H9 (cell line): Measurements from ENCODE around the gene DXO. TPM values are rescaled to one million over a fixed set of nuclear protein-coding genes. Genes with fewer than 3 reads are reported as not detected.

Experiments
- DNase-seq: peaks from one replicate; pipeline ENCODE4 v3.0.0-alpha.2; 2017
- H2AFZ ChIP-seq: one replicate; pipeline ENCODE4 v1.6.1; 2013; ENCODE audit warnings: mild to moderate bottlenecking, low read length, control low read depth, moderate library complexity
- H2AK5ac ChIP-seq: 2 replicates; pipeline ENCODE4 v1.6.1; 2013; ENCODE audit warnings: low read length, control low read depth, mixed read lengths; ENCODE audit not compliant: insufficient read length
- H2BK120ac ChIP-seq: one replicate; pipeline ENCODE4 v1.6.1; 2013; ENCODE audit warnings: low read depth, mild to moderate bottlenecking, low read length, control low read depth, inconsistent platforms; ENCODE audit not compliant: poor library complexity, severe bottlenecking
- H2BK12ac ChIP-seq: 2 replicates; pipeline ENCODE4 v1.6.1; 2013; ENCODE audit warnings: low read length, control low read depth, mixed read lengths, low read depth; ENCODE audit not compliant: insufficient read length
- H2BK15ac ChIP-seq: 2 replicates; pipeline ENCODE4 v1.6.1; 2013; ENCODE audit warnings: low read depth, low read length, control low read depth
- H2BK20ac ChIP-seq: one replicate; pipeline ENCODE4 v1.6.1; 2013; ENCODE audit warnings: low read depth, mild to moderate bottlenecking, low read length, control low read depth, inconsistent platforms; ENCODE audit not compliant: poor library complexity, severe bottlenecking
- H2BK5ac ChIP-seq: 2 replicates; pipeline ENCODE4 v1.6.1; 2013; ENCODE audit warnings: low read length, control low read depth, mixed read lengths; ENCODE audit not compliant: insufficient read length
- H3K14ac ChIP-seq: 2 replicates; pipeline ENCODE4 v1.6.1; 2013; ENCODE audit warnings: low read length, control low read depth; ENCODE audit not compliant: insufficient read depth
- H3K18ac ChIP-seq: 2 replicates; pipeline ENCODE4 v1.6.1; 2013; ENCODE audit warnings: low read depth, mild to moderate bottlenecking, mixed read lengths, low read length, control low read depth; ENCODE audit not compliant: insufficient read length
- H3K23ac ChIP-seq: 2 replicates; pipeline ENCODE4 v1.6.1; 2013; ENCODE audit warnings: low read length, control low read depth, mixed read lengths, low read depth; ENCODE audit not compliant: insufficient read length
- H3K23me2 ChIP-seq: 2 replicates; pipeline ENCODE4 v1.6.1; 2013; ENCODE audit warnings: low read depth, mild to moderate bottlenecking, mixed read lengths, low read length, control low read depth; ENCODE audit not compliant: insufficient read length, poor library complexity, severe bottlenecking
- H3K27ac ChIP-seq: 2 replicates; pipeline ENCODE4 v1.5.1; 2013; ENCODE audit warnings: low read length, control low read depth, mixed read lengths, low read depth; ENCODE audit not compliant: insufficient read length
- H3K27me3 ChIP-seq: 2 replicates; pipeline ENCODE4 v1.6.1; 2013; ENCODE audit warnings: low read length, control low read depth, inconsistent platforms; ENCODE audit not compliant: insufficient read depth
- H3K4ac ChIP-seq: 2 replicates; pipeline ENCODE4 v1.6.1; 2013; ENCODE audit warnings: low read depth, mild to moderate bottlenecking, control low read depth, inconsistent platforms, low read length, moderate library complexity
- H3K4me1 ChIP-seq: 2 replicates; pipeline ENCODE4 v1.6.1; 2013; ENCODE audit warnings: low read length, control low read depth, inconsistent platforms; ENCODE audit not compliant: insufficient read depth
- H3K4me2 ChIP-seq: 2 replicates; pipeline ENCODE4 v1.6.1; 2013; ENCODE audit warnings: low read length, control low read depth, mixed read lengths; ENCODE audit not compliant: insufficient read length, insufficient read depth
- H3K56ac ChIP-seq: 2 replicates; pipeline ENCODE4 v1.6.1; 2013; ENCODE audit warnings: low read depth, mild to moderate bottlenecking, mixed read lengths, low read length, control low read depth; ENCODE audit not compliant: insufficient read length
- H3K79me1 ChIP-seq: 2 replicates; pipeline ENCODE4 v1.6.1; 2013; ENCODE audit warnings: low read depth, mild to moderate bottlenecking, moderate library complexity, low read length, control low read depth, inconsistent platforms; ENCODE audit not compliant: insufficient read depth, poor library complexity, severe bottlenecking
- H3K79me2 ChIP-seq: 2 replicates; pipeline ENCODE4 v1.6.1; 2013; ENCODE audit warnings: low read length, control low read depth, inconsistent platforms; ENCODE audit not compliant: insufficient read depth
- H3K9ac ChIP-seq: 2 replicates; pipeline ENCODE4 v1.6.1; 2013; ENCODE audit warnings: low read length, control low read depth, mixed read lengths; ENCODE audit not compliant: insufficient read length; ENCODE audit errors: extremely low read depth
- H3K9me3 ChIP-seq: one replicate; pipeline ENCODE4 v1.6.1; 2013; ENCODE audit warnings: low read depth, low read length, inconsistent platforms; ENCODE audit not compliant: control insufficient read depth
- H3T11ph ChIP-seq: one replicate; pipeline ENCODE4 v1.6.1; 2013; ENCODE audit warnings: mild to moderate bottlenecking, low read length, control low read depth, inconsistent platforms
- H4K20me1 ChIP-seq: one replicate; pipeline ENCODE4 v1.6.1; 2013; ENCODE audit not compliant: control insufficient read depth, insufficient read length, insufficient read depth
- H4K5ac ChIP-seq: 2 replicates; pipeline ENCODE4 v1.6.1; 2013; ENCODE audit warnings: low read depth, mild to moderate bottlenecking, mixed read lengths, low read length, control low read depth; ENCODE audit not compliant: insufficient read length
- H4K8ac ChIP-seq: replicated peaks from 2 replicates; pipeline ENCODE4 v1.6.1; 2013; ENCODE audit warnings: low read length, control low read depth, mixed read lengths, low read depth; ENCODE audit not compliant: insufficient read length
- H4K91ac ChIP-seq: 2 replicates; pipeline ENCODE4 v1.6.1; 2013; ENCODE audit warnings: low read depth, mild to moderate bottlenecking, moderate library complexity, mixed read lengths, low read length, control low read depth; ENCODE audit not compliant: insufficient read length
- H3K27ac Mint-ChIP-seq, 3 experiments: 2 replicates in 2 of 3; 3 replicates in 1 of 3; pipeline ENCODE4 v1.8.0; 2020 to 2021; ENCODE audit warnings: mixed read lengths in 3 of 3, mild to moderate bottlenecking in 1 of 3, moderate library complexity in 1 of 3
- H3K27me3 Mint-ChIP-seq: 2 replicates; pipeline ENCODE4 v1.8.0; 2021; ENCODE audit warnings: low read depth, mild to moderate bottlenecking, moderate library complexity, mixed read lengths
- H3K36me3 Mint-ChIP-seq, 3 experiments: 2 replicates in 2 of 3; 3 replicates in 1 of 3; pipeline ENCODE4 v1.8.0; 2020 to 2021; ENCODE audit warnings: low read depth in 3 of 3, mixed read lengths in 3 of 3; ENCODE audit not compliant: insufficient read depth in 1 of 3
- H3K4me1 Mint-ChIP-seq, 2 experiments: 2 replicates each; pipeline ENCODE4 v1.8.0; 2020; ENCODE audit warnings: mixed read lengths in 2 of 2
- H3K4me3 Mint-ChIP-seq, 2 experiments: 2 replicates in 1 of 2; 3 replicates in 1 of 2; pipeline ENCODE4 v1.8.0; 2020 to 2021; ENCODE audit warnings: mild to moderate bottlenecking in 2 of 2, mixed read lengths in 2 of 2, moderate library complexity in 1 of 2
- H3K9me3 Mint-ChIP-seq, 2 experiments: 2 replicates in 1 of 2; 3 replicates in 1 of 2; pipeline ENCODE4 v1.8.0; 2020; ENCODE audit warnings: mild to moderate bottlenecking in 2 of 2, mixed read lengths in 2 of 2, moderate library complexity in 1 of 2
- WGBS: extraction: QIAGEN DNeasy Blood & Tissue Kit; methylation state at CpG from one replicate; pipeline ENCODE4 v1.1.7; 2013; ENCODE audit warnings: missing lambda C conversion rate, low lambda C conversion rate, mixed read lengths; ENCODE audit not compliant: insufficient read length; ENCODE audit errors: extremely low coverage; 5-methylcytosine and 5-hydroxymethylcytosine counted together
- total RNA-seq: library from RNA; stranded (reverse); gene quantifications from 2 replicates; pipeline ENCODE4 v1.2.1, GENCODE V29; 2021
- TF ChIP-seq, protein P1 (sequence below): fragments of 200-600 bp; sonication (generic); conservative IDR thresholded peaks from 3 replicates; pipeline ENCODE4 v1.8.0; 2021; ENCODE audit warnings: antibody characterized with exemption, mild to moderate bottlenecking

The DXO gene
- total RNA-seq, 1 experiment from 2014 or later: 21.6 TPM

- Histone ChIP-seq H3K27me3 (no peaks in the 10 kb centered on the region), H2BK120ac (no peak overlapping the region), H3K4me1 (no peaks in the 10 kb centered on the region), H4K20me1 (no peaks in the 10 kb centered on the region), H4K5ac (no peak overlapping the region), H3K9me3 (no peaks in the 10 kb centered on the region), H3K79me1 (no peaks in the 10 kb centered on the region), H3K27ac (no peak overlapping the region), H3K79me2 (no peaks in the 10 kb centered on the region), H3K4me2 (no peak overlapping the region), H4K8ac (no peak overlapping the region), H3K9ac (no peak overlapping the region), H3K56ac (no peak overlapping the region), H2AFZ (no peak overlapping the region), H2BK12ac (no peak overlapping the region), H3T11ph (no peak overlapping the region), H4K91ac (no peak overlapping the region), H2BK20ac (no peak overlapping the region), H3K18ac (no peak overlapping the region), H3K4ac (no peak overlapping the region), H3K23ac (no peak overlapping the region), H3K14ac (no peak overlapping the region), H2BK5ac (no peak overlapping the region), H2AK5ac (no peak overlapping the region), H3K23me2 (no peaks in the 10 kb centered on the region), H2BK15ac (no peak overlapping the region)
- H3K36me3 Mint-ChIP-seq: peaks cover 0 to 6% (median 2%) of the 10 kb centered on the region in 3 experiments; a peak in 1 of 7 replicates
- no peaks in the 10 kb centered on the region; a peak in 1 of 4 replicates for H3K4me1 Mint-ChIP-seq
- H3K9me3 Mint-ChIP-seq: peaks cover 15 to 16% of the 10 kb centered on the region in 2 experiments
- DNase-seq: no peak
- H3K27ac Mint-ChIP-seq: no peak overlapping the region
- TF ChIP-seq, protein P1, sequence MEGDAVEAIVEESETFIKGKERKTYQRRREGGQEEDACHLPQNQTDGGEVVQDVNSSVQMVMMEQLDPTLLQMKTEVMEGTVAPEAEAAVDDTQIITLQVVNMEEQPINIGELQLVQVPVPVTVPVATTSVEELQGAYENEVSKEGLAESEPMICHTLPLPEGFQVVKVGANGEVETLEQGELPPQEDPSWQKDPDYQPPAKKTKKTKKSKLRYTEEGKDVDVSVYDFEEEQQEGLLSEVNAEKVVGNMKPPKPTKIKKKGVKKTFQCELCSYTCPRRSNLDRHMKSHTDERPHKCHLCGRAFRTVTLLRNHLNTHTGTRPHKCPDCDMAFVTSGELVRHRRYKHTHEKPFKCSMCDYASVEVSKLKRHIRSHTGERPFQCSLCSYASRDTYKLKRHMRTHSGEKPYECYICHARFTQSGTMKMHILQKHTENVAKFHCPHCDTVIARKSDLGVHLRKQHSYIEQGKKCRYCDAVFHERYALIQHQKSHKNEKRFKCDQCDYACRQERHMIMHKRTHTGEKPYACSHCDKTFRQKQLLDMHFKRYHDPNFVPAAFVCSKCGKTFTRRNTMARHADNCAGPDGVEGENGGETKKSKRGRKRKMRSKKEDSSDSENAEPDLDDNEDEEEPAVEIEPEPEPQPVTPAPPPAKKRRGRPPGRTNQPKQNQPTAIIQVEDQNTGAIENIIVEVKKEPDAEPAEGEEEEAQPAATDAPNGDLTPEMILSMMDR: no peak
- WGBS: no CpG with 5 or more reads among the region's 1 CpG
- peaks cover 14% of the 10 kb centered on the region for H3K27me3 Mint-ChIP-seq
- no peak overlapping the region for H3K4me3 Mint-ChIP-seq
These were observed 41.0 kb downstream of the DXO start for GRCh38 chr6:31930962-31931361.
